HL-60/S4 (cell line): Measurements from ENCODE around the gene NDE1.
"Not testable (repeated sequence)": the region's sequence is repeated elsewhere in the genome, so short reads cannot be mapped to it uniquely, and the experiment has no call there.

Experiments used
- in situ Hi-C: fragments of 300-500 bp; cut with MboI; formaldehyde crosslinking; loops from 2 replicates; pipeline ENCODE4 v1.14.3; 2022; ENCODE audit warnings: low sequenced_read_pairs

The NDE1 gene

DNA sequence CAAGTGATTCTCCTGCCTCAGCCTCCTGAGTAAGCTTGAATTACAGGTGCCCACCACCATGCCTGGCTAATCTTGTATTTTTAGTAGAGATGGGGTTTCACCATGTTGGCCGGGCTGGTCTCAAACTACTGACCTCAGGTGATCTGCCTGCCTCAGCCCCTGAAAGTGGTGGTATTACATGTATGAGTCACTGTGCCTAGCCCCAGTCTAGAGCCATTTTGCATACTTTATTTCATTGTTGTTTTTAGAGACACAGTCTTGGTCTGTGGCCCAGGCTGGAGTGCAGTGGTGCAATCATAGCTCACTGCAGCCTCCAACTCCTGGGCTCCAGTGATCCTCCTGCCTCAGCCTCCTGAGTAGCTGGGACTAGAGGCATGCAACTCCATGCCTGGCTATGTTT, 42.5 kb downstream of the NDE1 start:
- in situ Hi-C loops: not testable (repeated sequence)

DNA sequence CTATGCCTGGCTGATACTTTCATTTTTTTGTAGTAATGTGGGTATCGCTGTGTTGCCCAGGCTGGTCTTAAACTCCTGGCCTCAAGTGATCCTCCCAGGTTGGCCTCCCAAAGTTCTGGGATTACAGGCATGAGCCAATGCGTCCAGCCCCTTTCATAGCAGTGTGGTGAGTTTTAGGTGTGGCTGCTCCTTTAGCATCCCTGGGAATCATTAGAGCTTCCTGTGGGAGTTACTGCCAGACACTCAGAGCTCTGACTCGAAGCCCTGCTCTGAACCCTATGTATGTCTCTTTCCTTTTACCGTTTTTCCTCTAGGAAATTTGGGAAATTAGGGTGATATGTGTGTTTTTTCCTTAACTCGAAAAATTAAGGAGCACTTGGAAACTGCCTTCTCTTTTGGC, 44.5 kb downstream of the NDE1 start:
- in situ Hi-C loops: no loop called here

DNA sequence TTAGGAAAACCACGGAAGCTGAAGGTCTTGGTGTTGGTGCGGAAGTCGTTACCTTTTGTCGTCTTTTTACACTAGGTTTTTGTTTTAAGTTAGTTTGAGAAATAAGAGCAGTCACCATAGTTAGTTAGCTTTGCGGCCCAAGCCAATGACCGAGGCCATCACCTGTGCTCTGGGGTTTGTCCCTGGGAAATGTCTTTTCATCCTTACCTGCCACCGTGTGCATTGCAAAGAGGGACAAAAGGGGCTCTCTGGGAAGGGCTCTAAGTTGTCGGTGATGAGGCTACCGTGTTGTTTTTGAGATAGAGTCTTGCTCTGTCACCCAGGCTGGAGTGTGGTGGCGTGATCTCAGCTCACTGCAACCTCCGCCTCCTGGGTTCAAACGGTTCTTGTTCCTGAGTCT, 49.8 kb downstream of the NDE1 start:
- in situ Hi-C loops: loop anchor here (10.0 kb wide), 1 partner anchor 175 kb away; no protein-coding TSS in a partner anchor

DNA sequence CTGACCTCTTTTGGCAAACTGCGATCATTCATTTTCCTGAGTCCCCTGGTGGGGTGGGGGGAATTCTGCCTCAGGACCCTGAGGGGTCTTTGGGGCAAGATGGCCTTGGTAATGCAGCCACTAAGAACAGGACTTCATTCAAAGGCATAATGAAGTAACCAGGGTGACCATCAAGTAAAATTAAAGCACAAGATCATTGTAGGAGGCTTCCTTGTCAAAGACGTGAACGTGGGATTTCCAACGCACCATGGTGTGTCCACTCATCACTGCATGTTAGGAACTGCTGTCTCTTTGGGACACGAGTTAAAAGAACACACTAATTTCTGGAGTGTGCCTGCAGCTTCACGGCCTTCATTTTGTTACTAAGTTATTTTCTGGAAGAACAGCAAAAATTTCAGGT, 51.3 kb downstream of the NDE1 start:
- in situ Hi-C loops: loop anchor here (10.0 kb wide), 1 partner anchor 177 kb away; no protein-coding TSS in a partner anchor

DNA sequence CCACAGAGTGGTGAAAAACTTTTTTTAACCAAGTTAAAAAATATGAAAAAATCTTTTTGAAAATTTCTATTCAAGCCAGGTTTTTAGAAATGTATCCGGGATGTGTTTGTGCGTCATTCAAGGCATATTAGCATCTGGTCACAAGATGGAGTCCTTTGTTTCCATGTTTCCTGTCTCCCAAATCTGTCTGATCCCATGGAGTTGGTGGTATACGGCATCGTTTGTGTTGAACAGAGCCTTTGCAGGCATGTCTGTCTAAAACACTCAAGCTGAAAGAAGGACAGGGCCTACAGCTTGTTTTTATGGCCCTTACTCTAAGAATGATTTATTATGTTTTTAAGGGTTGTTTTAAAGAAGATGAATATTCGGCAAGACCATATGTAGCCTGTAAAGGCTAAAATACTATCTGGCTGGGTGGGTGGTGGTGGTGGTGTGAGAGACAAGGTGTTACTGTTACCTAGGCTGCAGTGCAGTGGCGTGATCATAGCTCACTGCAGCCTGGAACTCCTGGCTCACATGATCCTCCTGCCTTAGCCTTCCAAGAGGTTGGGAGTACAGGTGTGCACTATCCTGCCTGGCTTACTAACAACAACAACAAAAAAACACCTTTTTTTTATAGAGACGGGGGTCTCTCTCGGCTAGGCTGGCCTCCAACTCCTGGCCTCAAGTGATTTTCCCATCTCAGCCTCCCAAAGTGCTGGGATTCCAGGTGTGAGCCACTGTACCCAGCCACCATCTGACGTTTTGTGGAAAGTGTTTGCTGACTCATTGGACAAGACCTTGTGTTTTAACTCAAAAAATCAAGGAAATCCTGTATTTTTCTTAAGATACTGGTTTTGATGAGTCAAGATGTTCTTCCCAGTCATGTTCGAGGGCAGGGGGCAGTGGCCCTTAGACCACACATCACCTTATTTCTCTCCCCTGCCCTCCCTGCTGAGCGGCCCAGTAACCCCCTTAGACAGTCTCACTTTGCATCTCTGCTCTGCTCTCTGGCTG, 52.2 kb downstream of the NDE1 start:
- in situ Hi-C loops: loop anchor here (10.0 kb wide), 1 partner anchor 177 kb away; no protein-coding TSS in a partner anchor

DNA sequence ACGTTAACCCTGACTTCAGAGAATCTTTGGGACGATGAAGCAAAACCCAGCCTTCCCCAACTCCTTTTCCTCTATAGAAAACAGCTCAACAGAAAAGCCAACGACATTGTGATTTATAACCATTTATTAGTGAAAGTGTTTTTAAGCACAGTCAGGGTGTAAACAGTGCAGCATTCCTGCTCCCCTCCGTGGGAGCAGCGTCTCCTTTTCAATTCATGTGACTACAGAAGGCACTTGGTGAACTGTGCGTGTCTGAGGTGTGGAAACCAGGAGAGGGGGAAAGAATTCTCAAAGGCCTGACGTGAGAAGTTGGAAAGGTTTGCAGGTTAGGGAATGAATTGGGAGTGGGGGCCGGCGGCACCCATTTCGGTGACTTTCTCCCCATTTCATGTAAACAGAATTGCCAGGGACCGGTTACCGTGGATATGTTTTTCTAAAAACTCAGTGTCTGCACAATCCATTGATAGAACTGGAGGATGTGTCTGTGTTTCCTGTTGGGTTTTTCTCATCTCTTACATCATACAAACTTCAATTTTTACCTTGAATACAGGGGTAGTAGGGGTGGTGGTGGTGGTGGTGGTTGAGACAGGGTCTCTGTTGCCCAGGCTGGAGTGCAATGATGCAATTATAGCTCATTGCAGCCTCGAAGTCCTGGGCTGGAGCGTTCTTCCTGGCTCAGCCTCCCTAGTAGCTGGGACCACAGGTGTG, 53.1 kb downstream of the NDE1 start:
- in situ Hi-C loops: loop anchor here (10.0 kb wide), 1 partner anchor 178 kb away; no protein-coding TSS in a partner anchor

DNA sequence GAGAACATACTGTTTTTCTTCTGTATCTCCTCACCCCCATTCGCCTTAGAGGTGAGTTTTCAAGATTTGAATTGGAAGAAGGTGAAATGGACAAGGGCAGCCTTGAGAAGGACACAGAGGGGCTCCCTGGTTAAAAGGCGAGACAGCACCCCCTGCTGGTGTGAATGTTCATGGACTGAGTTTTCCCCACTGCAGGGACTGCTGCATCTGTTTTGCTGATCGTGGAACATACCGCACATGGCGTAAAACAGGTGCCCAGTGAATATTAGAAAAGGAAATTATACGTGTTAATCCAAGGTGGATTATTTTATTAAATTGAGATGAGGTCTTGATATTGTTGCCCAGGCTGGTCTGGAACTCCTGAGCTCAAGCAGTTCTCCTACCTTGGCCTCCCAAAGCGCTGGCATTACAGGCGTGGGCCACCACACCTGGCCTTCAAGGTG, 54.5 kb downstream of the NDE1 start:
- in situ Hi-C loops: loop anchor here (10.0 kb wide), 1 partner anchor 180 kb away; no protein-coding TSS in a partner anchor

DNA sequence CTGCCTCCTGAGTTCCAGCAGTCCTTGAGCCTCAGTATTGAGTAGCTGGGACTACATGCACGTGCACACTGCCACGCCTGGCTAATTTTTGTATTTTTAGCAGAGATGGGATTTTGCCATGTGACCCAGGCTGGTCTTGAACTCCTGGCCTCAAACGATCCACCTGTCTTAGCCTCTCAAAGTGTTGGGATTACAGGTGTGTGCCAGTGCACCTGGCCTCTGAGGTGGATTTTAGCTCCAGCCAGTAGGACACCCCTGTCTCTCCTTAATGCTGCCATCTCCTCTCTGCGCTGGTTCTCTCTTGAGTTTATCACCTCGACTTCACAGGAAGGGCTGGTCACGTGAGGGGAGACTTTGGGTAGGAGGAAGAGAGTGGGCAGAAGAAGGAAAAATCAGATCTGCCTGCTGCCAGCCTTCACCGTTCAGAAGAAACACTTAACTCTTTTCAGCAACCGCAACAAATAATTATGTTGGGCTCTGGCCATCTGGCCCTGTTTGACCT, 55.1 kb downstream of the NDE1 start:
- in situ Hi-C loops: loop anchor here (10.0 kb wide), 1 partner anchor 180 kb away; no protein-coding TSS in a partner anchor

DNA sequence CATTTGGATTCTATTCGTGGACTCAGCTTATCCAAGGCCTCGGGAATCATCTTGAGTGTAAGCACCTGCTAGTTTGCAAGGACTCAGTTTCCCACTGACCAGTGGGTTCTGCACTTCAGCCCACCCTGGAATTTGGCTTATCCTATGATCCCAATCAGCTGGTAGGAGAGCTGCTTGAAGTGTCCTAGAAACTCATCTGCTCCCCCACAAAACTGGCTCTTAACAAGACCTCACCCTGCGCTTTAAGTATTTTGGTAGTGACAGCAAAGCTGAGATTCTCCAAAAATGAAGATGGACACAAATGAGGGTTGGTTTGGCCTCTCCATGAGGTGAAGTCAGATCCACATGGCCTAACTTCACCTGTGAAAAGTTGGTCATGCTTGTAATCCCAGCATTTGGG, 57.3 kb downstream of the NDE1 start:
- in situ Hi-C loops: loop anchor here (10.0 kb wide), 1 partner anchor 183 kb away; no protein-coding TSS in a partner anchor

DNA sequence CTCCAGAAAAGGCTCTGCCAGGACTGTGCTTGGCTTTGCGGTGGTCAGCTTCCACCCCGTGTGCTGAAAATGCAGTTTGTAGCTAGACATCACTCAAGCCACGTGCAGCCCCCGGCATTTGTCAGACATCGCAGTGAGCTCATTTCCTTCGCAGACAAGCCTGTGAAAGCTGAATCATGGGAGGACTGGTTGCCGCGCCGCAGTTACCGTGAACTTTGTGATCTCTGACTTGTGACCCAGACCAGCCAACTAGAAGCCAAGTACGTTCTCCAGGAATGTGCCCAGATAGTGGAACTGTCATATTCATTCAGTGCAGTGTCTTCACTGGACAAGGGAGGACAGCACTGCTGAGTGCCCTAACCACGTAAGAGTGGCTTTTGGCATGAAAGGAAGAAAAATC, 58.1 kb downstream of the NDE1 start:
- in situ Hi-C loops: loop anchor here (10.0 kb wide), 1 partner anchor 183 kb away; no protein-coding TSS in a partner anchor

DNA sequence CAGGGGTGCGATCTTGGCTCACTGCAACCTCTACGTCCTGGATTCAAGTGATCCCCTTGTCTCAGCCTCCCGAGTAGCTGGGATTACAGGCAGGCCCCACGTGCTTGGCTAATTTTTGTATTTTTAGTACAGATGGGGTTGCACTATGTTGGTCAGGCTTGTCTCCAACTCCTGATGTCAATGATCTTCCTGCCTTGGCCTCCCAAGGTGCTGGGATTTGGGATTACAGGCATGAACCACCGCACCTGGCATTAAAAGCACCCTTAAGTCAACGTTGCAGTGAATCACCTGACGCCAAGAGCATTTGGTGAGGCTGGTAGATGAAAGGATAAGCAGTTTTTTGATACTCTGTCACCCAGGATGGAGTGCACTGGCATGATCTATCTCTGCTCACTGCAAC, 59.0 kb downstream of the NDE1 start:
- in situ Hi-C loops: loop anchor here (10.0 kb wide), 1 partner anchor 184 kb away; no protein-coding TSS in a partner anchor

DNA sequence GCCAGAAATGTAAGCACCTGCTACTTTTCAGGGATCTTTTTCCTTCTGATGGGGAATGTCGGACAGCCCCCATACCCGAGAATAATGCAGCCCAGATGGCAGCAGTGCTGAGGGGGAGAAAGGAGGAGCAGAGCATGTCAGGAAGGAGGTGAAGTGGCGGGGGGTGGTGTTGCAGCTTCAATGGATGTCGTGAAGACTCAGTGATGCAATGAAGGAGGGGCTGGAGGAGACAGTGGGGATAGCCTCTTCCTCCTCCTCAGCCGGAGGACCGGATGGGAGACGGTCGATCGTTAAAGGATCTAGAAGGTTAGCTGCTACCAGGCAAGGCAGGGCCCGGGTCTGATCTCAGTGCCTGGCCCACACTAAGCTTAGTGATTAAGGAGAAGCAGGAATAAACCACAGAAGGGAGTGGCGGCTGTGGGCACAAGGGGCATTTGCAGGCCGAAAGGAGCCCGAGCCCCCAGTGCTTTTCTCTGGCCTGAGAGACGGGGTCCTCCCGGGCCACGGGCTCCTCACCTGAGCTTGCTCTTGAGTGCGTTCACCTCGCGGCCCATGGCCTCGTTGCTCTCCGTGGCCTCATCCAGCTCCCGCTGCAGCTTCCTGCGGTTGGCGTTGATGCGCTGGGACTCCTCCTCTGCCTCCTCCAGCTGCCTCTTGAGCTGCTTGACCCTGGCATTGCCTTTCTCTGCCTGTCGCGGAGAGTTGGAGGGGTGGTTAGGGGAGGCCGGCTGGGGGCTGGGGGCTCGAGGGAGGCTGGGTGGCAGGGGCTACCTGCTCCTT, 64.5 kb downstream of the NDE1 start:
- in situ Hi-C loops: no loop called here

DNA sequence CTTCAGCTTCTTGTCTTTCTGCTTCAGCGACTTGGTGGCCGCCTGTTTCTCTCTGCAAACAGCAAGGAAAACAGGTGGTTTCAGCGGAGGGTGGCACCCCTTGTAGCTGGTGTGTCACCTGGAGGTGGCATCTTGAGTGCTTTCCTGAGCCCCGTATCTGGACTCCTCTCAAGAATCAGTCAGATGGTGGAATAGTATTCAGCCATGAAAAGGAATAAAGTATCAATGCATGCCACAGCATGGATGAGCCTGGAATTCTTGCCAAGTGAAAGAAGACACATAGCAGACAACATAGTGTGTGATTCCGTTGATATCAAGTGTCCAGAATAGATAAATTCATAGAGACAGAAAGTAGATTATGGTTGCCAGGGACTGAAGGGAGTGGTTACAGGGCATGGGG, 65.2 kb downstream of the NDE1 start:
- in situ Hi-C loops: no loop called here

DNA sequence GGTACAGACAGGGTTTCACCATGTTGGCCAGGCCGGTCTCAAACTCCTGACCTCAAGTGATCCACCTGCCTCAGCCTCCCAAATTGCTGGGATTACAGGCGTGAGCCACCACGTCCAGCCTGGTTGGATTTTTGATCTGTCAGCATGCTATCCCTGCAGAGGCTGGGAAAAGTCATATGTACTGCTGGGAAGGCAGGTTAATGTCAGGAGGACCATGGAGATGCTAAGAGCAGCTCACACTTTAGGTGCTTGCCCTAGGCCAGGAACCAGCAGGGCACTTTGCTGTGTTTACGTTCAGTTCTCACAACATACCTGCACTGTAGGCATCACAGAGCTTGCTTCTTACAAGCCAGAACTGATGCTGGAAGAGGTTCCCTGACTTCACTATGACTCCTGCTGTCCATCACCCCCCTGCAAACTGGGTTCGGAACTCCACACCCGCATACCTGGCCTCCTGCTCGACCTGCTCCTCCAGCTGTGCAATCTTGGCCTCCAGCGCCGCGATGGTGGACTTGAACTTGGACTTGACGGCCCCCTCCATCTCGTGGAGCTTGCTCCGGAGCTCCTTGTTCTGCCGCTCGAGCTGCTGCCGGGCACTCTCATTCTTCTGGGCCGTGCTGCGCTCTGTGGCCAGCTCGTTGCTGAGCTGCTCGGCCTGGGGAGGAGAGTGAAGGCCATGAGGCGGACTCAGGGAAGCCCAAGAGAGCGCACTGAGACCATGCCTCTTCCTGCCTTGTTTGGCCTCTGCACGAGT, 66.8 kb downstream of the NDE1 start:
- in situ Hi-C loops: no loop called here

DNA sequence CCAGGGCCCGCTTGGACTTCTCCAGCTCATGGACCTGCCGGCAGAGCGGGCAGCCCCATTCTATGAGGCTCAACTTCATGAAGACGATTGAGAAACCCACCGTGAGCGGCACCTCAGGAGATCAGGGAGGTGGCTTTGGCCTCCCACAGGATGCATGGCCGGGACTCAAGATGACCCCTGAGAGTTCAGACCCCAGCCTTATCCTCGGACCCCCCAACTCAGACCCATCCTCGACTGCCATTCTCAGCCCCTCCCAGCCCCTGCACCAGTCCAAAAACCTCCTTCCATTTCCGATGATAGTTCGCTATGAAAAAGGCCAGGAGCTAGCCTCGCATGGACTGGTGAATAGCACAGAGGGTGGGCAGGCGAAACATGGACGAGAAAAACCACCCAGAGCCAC, 71.0 kb downstream of the NDE1 start:
- in situ Hi-C loops: no loop called here

DNA sequence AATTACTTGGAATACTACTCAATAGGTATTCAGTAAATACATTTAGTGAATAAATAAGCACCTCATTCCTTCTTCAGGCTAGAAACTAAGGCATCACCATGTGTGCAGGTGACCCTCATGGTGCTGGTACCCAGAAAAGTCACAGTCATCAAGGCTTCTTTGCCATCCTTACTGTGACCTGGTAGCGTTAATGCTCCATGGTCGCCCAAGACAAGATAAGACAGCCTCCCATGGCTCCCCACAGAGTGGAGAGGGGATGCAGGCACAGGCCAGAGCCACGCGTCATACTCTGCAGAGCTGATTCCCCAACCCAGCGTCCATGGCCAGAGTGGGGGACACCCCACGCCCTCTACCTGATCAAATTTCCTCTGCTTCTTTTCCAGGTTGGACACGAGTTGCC, 73.8 kb downstream of the NDE1 start:
- in situ Hi-C loops: no loop called here

DNA sequence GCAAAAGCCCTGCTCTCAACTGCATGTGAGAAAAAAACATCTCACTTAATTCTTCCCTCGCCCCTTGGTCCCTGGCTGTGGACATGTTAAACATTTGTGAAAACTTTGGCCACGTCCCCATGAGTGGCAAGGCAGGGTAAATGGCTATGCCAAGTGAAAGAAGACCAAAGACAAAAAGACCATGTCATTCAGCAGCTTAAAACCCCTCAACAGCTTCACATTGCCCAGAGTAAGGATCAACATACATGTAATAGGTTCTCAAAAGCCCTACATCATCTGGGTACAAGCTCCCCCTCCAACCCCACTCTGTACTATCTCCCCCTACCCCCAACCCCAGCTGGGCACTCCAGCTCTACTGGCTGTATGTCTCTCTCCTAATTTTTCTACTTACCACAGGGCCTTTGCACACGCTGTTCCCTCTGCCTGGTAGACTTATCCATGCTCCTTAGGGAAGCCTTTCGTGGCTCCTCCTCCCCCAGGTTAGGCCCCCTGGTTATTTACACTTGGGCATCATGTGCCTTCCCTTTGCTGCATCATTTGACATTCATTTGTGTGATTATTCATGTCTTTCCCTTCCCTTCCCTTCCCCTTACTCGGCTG, 75.7 kb downstream of the NDE1 start:
- in situ Hi-C loops: no loop called here

DNA sequence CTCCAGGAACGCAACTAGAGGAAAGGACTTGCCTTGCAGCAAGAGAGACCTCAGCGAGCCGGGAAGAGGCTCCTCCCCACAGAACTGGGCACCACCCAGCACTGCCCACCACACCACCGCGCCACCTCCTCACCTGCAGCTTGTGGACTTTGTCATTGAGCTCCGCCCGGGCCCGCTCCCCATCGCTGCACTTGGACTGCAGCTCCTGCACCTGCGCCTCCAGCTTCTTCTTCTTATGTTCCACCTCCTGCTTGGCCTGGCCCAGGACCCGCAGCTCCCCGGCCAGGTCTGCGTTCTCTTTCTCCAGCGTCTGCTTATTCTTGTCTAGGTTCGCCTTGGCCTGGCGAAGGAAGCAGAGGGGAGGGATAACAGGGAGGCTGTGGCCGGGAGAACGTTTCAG, 76.7 kb downstream of the NDE1 start:
- in situ Hi-C loops: no loop called here

DNA sequence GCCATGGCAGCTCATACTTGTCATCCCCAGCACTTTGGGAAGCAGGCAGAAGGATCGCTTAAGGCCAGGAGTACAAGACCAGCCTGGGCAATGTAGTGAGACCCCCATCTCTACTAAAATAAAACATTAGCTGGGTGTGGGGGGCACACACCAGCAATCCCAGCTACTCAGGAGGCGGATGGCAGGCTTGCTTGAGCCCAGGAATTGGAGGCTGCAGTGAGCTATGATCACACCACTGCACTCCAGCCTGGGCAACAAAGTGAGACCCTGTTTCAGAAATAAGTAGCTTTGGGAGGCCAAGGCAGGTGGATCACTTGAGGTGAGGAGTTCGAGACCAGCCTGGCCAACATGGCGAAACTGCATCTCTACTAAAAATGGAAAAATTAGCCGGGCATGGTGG, 77.7 kb downstream of the NDE1 start:
- in situ Hi-C loops: not testable (repeated sequence)
